Osteoblast (primary cell): Measurements from ENCODE around the gene TIMM13. TPM values are rescaled to one million over a fixed set of nuclear protein-coding genes. Genes with fewer than 3 reads are reported as not detected.

Source experiments
- DNase-seq: peaks from one replicate; pipeline ENCODE4 v3.0.0; 2011; ENCODE audit warnings: low spot score, mixed read lengths; ENCODE audit not compliant: insufficient read length; ENCODE audit errors: missing footprints
- H2AFZ ChIP-seq: 2 replicates; pipeline ENCODE4 v1.6.0; 2011; ENCODE audit warnings: mild to moderate bottlenecking, low read length
- H3K27ac ChIP-seq: 2 replicates; pipeline ENCODE4 v1.5.1; 2011; ENCODE audit warnings: mild to moderate bottlenecking, low read depth, low read length, moderate library complexity
- H3K27me3 ChIP-seq: 2 replicates; pipeline ENCODE4 v1.6.0; 2012; ENCODE audit warnings: mild to moderate bottlenecking, control low read depth, inconsistent platforms, low read length, moderate library complexity; ENCODE audit not compliant: insufficient read depth
- H3K36me3 ChIP-seq: 2 replicates; pipeline ENCODE4 v1.5.1; 2011; ENCODE audit warnings: mild to moderate bottlenecking, low read length, control low read depth, moderate library complexity; ENCODE audit not compliant: insufficient read depth
- H3K4me1 ChIP-seq: 2 replicates; pipeline ENCODE4 v1.5.1; 2011; ENCODE audit warnings: mild to moderate bottlenecking, low read length, control low read depth, moderate library complexity; ENCODE audit not compliant: insufficient read depth
- H3K4me2 ChIP-seq: 2 replicates; pipeline ENCODE4 v1.6.0; 2011; ENCODE audit warnings: mild to moderate bottlenecking, low read length; ENCODE audit not compliant: insufficient read depth
- H3K4me3 ChIP-seq: fragments of 200-600 bp; sonication (generic); 3 replicates; pipeline ENCODE4 v1.5.1; 2012; ENCODE audit warnings: mild to moderate bottlenecking, low read length, inconsistent platforms; ENCODE audit not compliant: insufficient read depth
- H3K79me2 ChIP-seq: 2 replicates; pipeline ENCODE4 v1.6.0; 2012; ENCODE audit warnings: mild to moderate bottlenecking, low read length, control low read depth, inconsistent platforms; ENCODE audit not compliant: insufficient read depth
- H3K9me3 ChIP-seq: 2 replicates; pipeline ENCODE4 v1.5.1; 2011; ENCODE audit warnings: low read depth, low read length, control low read depth
- H4K20me1 ChIP-seq: 2 replicates; pipeline ENCODE4 v1.6.0; 2012; ENCODE audit warnings: mild to moderate bottlenecking, low read length, control low read depth; ENCODE audit not compliant: insufficient read depth
- CTCF ChIP-seq: IDR thresholded peaks from 2 replicates; pipeline ENCODE4 v1.5.1; 2011; ENCODE audit warnings: mild to moderate bottlenecking, low read depth, low read length, moderate library complexity; ENCODE audit errors: extremely low read depth
- total RNA-seq: library from RNA; depleted of rRNA; stranded (reverse); fragments of >200 nt; gene quantifications from 2 replicates; pipeline ENCODE4 v1.2.3, GENCODE V29; 2012

TIMM13 gene
- total RNA-seq, 1 donor: 27.9 TPM

- peak overlapping the region; percentile 96 for H3K27ac ChIP-seq
Measured at GRCh38 chr19:2428756-2429711, 1.6 kb upstream of the TIMM13 start.

GRCh38 chr19:2428321-2428690 lies 920 bp upstream of the TIMM13 start:
- peak overlapping the region; percentile 99 for H3K4me3 ChIP-seq
- no peaks in the 10 kb centered on the region for H3K9me3 ChIP-seq
- peaks cover 24% of the 10 kb centered on the region for H3K4me1 ChIP-seq
- H2AFZ ChIP-seq: peak overlapping the region; percentile 65
- H3K36me3 ChIP-seq: peaks cover 30% of the 10 kb centered on the region
- DNase-seq: no peak
- H3K27me3 ChIP-seq: no peaks in the 10 kb centered on the region
- H3K4me2 ChIP-seq: peak overlapping the region; percentile 96
- peaks cover 21% of the 10 kb centered on the region for H4K20me1 ChIP-seq
- H3K27ac ChIP-seq: peak overlapping the region; percentile 96
- TF ChIP-seq CTCF: no peak
- H3K79me2 ChIP-seq: peaks cover 40% of the 10 kb centered on the region

More at GRCh38 chr19:2428756-2429711, 1.6 kb upstream of the TIMM13 start:
- Histone ChIP-seq H3K4me3 (no peak overlapping the region), H2AFZ (no peak overlapping the region), H3K9me3 (no peaks in the 10 kb centered on the region), H3K36me3 (peaks cover 30% of the 10 kb centered on the region), H4K20me1 (peaks cover 21% of the 10 kb centered on the region), H3K79me2 (peaks cover 33% of the 10 kb centered on the region), H3K4me2 (peak overlapping the region; percentile 96), H3K27me3 (no peaks in the 10 kb centered on the region), H3K4me1 (peaks cover 24% of the 10 kb centered on the region)
- no peak for TF ChIP-seq CTCF
- no peak for DNase-seq

DNA sequence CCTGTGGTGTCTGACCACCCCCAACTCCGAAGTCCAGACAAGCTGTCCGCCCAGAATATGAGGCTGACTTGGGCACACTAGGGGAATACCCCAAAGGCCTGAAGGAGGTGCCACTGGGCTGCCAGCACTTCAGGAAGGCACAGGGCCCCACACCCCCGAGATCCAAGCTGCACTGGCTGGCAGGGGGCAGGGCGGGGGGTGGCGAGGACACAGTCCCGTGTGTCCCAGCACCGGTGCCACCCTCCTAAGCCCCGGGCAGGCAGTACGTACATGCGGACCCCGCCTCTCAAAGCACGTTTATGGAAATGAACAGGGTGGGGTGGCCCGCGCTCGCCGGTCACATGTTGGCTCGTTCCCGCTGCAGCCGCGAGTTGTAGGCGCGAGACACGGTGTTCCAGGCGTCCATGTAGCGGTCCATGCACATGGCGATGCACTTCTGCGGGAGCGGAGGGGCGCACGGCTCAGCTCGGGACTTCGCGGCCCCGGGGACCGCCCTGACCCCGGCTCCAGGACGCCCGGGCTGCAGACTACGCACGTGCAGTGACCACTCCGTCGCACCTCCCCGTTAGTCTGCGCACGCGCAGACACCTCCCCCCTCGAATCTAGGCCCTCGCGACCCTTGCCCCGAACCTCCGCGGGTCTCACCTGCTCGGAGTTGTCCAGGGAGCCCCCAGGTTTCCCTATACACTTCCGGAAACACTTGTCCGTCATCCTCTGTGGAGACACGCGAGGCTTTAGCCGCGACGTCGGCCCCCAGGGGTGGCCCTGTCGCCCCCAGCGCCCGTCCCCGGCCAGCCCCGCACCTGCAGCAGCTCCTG lies 566 bp downstream of the TIMM13 start:
- H3K4me2 ChIP-seq: peak overlapping the region; percentile 96
- peak overlapping the region; percentile 96 for H3K27ac ChIP-seq
- peak; percentile 97 for DNase-seq

More for the DNA sequence above, 566 bp downstream of the TIMM13 start:
- Histone ChIP-seq H3K27me3 (no peaks in the 10 kb centered on the region), H3K4me1 (peaks cover 24% of the 10 kb centered on the region), H3K4me3 (peak overlapping the region; percentile 99), H3K79me2 (peaks cover 48% of the 10 kb centered on the region), H3K9me3 (no peaks in the 10 kb centered on the region), H4K20me1 (peaks cover 21% of the 10 kb centered on the region), H2AFZ (peak overlapping the region; percentile 70), H3K36me3 (peaks cover 28% of the 10 kb centered on the region)
- TF ChIP-seq CTCF: peak; percentile 22
